ENCODE data around the gene NXPE3.

DNA sequence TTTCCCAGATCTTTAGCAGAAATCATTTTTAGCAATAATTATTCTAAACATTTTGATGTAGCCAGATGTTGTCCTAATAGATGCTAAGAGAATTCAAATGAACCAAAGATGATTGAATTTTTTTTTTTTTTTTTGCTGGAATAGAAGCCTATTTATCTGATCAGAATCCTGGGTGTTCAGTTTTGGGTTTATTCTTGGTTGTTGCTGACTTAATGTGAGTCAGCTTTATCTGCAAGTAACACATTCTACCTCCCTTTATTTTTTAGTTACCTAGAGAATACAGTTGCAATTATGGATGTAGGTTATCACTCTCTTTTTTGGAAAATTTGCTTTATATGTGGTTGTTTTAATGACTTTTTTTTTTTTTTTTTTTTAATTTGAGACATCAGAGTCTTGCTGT lies 48.2 kb upstream of the NXPE3 start:
- TF ChIP-seq CTCF (IDR thresholded peaks at IDR 0.05; ENCODE audit: control extremely low read depth in 1 of 3, insufficient read depth in 1 of 3, low read depth in 1 of 3, low read length in 3 of 3): no peak
- TF ChIP-seq EGR1 (IDR thresholded peaks at IDR 0.05; ENCODE audit: borderline replicate concordance, low read depth, low read length): no peak
- TF ChIP-seq, protein P1, sequence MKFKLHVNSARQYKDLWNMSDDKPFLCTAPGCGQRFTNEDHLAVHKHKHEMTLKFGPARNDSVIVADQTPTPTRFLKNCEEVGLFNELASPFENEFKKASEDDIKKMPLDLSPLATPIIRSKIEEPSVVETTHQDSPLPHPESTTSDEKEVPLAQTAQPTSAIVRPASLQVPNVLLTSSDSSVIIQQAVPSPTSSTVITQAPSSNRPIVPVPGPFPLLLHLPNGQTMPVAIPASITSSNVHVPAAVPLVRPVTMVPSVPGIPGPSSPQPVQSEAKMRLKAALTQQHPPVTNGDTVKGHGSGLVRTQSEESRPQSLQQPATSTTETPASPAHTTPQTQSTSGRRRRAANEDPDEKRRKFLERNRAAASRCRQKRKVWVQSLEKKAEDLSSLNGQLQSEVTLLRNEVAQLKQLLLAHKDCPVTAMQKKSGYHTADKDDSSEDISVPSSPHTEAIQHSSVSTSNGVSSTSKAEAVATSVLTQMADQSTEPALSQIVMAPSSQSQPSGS (IDR thresholded peaks at IDR 0.05; ENCODE audit: low read length): no peak
- no peak for TF ChIP-seq TBP (IDR thresholded peaks at IDR 0.05; ENCODE audit: low read depth, low read length)
- TF ChIP-seq JUND (IDR thresholded peaks at IDR 0.05; ENCODE audit: low read length): no peak
- no peak for TF ChIP-seq PHF8 (conservative IDR thresholded peaks at IDR 0.05; ENCODE audit: low read depth, low read length)
- TF ChIP-seq EZH2 (IDR thresholded peaks at IDR 0.05; ENCODE audit: low read depth, low read length, severe bottlenecking): no peak
- no peak for TF ChIP-seq SRF (IDR thresholded peaks at IDR 0.05; ENCODE audit: low read depth, low read length)
- no peak for TF ChIP-seq ZNF274 (IDR thresholded peaks at IDR 0.05; ENCODE audit: borderline replicate concordance, extremely low read depth, low read length)
- TF ChIP-seq RNF2 (IDR thresholded peaks at IDR 0.05; ENCODE audit: borderline replicate concordance, low read depth, low read length, missing control alignments, poor library complexity, severe bottlenecking): no peak
- no peak for TF ChIP-seq SP2 (IDR thresholded peaks at IDR 0.05; ENCODE audit: low read length)
